ENCODE measurements around the gene IGDCC3. TPM values are rescaled to one million over a fixed set of nuclear protein-coding genes. Genes with fewer than 3 reads are reported as not detected.

Gene IGDCC3
- total RNA-seq, 4 donors from 2014 or later = 0.82 to 5.5 TPM; not detected in 2

DNA sequence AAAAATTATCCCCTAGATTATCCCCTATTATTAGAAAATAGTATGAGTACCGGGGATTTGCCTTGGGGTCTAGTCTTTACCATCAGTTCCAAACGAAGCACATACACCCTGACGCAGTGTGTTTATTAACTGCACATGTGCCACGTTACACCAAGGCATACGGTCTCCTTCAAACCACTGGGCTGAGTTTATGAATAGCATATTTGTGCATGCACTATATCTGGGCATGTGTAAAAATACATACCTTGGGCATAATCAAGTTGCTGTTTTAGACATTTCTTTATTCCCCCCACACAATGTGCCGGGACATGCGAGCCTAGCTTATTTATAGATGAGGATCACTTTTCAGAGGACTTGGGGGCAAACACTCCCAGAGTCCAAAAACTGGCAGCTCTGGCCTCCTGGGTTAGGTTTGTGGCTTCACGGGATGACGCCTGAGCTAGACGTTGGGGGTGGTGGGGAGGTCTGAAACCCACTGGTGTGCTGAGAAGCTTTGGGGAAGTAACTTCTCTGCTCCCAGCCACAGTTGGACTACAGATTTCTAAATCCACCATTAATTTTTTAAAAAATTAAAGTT is 28.7 kb upstream of the IGDCC3 start:
- no peak for DNase-seq
- Histone ChIP-seq H3K36me3 (no peaks in the 10 kb centered on the region), H3K9me3 (no peaks in the 10 kb centered on the region), H3K4me3 (no peak overlapping the region), H3K4me1 (no peaks in the 10 kb centered on the region), H3K27ac (no peak overlapping the region), H3K27me3 (no peaks in the 10 kb centered on the region)
- intact Hi-C loops (cut with DNase I; ENCODE audit: low total_unique reads) = no loop called here
- TF ChIP-seq, protein P1, sequence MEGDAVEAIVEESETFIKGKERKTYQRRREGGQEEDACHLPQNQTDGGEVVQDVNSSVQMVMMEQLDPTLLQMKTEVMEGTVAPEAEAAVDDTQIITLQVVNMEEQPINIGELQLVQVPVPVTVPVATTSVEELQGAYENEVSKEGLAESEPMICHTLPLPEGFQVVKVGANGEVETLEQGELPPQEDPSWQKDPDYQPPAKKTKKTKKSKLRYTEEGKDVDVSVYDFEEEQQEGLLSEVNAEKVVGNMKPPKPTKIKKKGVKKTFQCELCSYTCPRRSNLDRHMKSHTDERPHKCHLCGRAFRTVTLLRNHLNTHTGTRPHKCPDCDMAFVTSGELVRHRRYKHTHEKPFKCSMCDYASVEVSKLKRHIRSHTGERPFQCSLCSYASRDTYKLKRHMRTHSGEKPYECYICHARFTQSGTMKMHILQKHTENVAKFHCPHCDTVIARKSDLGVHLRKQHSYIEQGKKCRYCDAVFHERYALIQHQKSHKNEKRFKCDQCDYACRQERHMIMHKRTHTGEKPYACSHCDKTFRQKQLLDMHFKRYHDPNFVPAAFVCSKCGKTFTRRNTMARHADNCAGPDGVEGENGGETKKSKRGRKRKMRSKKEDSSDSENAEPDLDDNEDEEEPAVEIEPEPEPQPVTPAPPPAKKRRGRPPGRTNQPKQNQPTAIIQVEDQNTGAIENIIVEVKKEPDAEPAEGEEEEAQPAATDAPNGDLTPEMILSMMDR (IDR thresholded peaks at IDR 0.05) = no peak
- TF ChIP-seq POLR2A (IDR thresholded peaks at IDR 0.05) = no peak

DNA sequence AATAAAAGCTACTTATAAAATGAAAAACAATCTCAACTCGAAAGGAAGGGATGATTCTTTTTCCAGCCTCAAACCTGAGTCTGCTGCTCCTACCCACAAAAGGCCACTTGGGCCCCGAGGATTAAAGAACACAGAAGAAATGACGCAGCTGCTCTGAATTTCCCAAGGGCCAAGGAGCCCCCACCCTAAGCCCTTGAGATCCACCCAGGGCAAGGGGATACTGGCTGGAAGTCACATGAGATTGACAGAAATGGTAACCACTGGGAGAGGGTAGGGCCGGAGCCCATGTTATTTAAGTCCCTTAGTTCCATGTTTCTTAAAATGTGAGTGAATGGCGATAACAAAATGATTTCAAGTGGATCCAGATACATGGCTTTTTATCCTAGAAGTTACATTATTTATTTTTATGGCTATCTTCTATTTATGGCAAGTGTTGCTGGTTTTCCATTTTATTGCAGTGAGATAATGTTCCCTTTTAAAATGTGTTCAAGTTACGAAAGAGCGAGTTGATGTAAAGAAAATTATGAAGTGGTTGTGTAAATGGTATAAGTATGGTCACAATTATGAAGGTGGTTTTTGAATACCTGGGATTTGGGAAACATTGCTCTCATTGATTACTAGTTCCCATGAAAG is 28.1 kb upstream of the IGDCC3 start:
- Histone ChIP-seq H3K27ac (peak overlapping the region in 1 of 2 donors; percentile 4), H3K4me3 (no peak overlapping the region), H3K9me3 (no peaks in the 10 kb centered on the region), H3K36me3 (no peaks in the 10 kb centered on the region), H3K4me1 (peaks cover 0 to 4% of the 10 kb centered on the region in 2 donors), H3K27me3 (no peaks in the 10 kb centered on the region)
- TF ChIP-seq, protein P1 (IDR thresholded peaks at IDR 0.05) = no peak
- no peak for TF ChIP-seq POLR2A (IDR thresholded peaks at IDR 0.05)
- no peak for DNase-seq
- intact Hi-C loops (cut with DNase I; ENCODE audit: low total_unique reads) = no loop called here

DNA sequence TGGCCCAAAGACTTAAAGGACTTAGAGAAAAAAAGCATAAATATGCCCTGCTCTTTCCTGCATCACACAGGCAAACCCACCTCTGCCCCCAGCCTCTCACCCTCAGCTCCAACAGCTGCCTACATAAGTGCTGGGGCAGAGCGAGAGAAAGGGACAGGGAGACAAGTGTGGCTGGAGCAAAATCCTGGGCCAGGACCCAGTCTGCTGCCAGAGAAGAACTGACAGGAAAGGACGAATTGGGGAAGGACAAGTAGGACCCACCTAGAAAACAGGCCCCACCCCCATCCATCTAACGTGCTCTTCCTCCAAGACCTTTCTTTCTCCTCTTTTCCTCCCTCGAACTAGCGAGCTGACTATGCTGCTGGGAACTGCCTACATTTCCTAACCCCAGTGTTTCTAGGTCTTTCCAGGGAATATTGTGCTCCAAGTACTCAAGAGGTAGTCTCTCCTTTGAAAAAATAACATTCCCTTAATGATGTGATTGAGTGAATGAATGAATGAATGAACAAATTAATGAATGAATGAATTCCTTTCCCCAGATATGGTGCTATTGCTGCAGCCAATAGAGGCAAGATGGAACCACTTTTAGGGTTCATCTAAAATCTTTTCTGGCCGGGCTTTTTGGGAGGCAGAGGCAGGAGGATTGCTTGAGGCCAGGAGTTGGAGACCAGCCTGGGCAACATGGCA is 26.5 kb upstream of the IGDCC3 start:
- no peaks in the 10 kb centered on the region for H3K36me3 ChIP-seq
- peaks cover 0 to 4% of the 10 kb centered on the region in 2 donors for H3K4me1 ChIP-seq
- H3K4me3 ChIP-seq = no peak overlapping the region
- TF ChIP-seq, protein P1 (IDR thresholded peaks at IDR 0.05) = no peak
- TF ChIP-seq POLR2A (IDR thresholded peaks at IDR 0.05) = no peak
- no peak overlapping the region for H3K27ac ChIP-seq
- DNase-seq = no peak
- intact Hi-C loops (cut with DNase I; ENCODE audit: low total_unique reads) = no loop called here
- H3K9me3 ChIP-seq = no peaks in the 10 kb centered on the region
- no peaks in the 10 kb centered on the region for H3K27me3 ChIP-seq

DNA sequence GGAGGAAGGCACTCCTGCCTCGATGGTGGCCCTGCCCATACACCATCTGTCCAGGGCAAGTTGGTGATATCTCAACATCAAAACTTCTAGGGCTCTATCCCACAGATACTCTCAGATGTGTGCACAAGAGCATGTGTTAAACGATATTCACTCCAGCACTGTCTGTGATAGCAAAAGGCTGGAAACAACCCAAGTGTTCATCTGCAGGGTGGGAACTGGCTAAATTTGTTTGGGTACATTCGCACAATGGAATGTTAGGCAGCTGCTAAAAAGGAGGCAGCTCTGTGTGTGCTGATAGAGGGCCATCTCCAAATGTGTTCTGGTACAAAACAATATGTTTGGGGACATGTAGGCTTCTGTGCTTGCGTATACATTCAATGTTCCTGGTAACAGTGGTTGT is 25.2 kb upstream of the IGDCC3 start:
- no peak for DNase-seq
- no peaks in the 10 kb centered on the region for H3K27me3 ChIP-seq
- intact Hi-C loops (cut with DNase I; ENCODE audit: low total_unique reads) = no loop called here
- TF ChIP-seq, protein P1 (IDR thresholded peaks at IDR 0.05) = no peak
- TF ChIP-seq POLR2A (IDR thresholded peaks at IDR 0.05) = no peak
- no peak overlapping the region for H3K4me3 ChIP-seq
- H3K4me1 ChIP-seq = peaks cover 0 to 4% of the 10 kb centered on the region in 2 donors
- no peak overlapping the region for H3K27ac ChIP-seq
- H3K9me3 ChIP-seq = no peaks in the 10 kb centered on the region
- H3K36me3 ChIP-seq = no peaks in the 10 kb centered on the region

DNA sequence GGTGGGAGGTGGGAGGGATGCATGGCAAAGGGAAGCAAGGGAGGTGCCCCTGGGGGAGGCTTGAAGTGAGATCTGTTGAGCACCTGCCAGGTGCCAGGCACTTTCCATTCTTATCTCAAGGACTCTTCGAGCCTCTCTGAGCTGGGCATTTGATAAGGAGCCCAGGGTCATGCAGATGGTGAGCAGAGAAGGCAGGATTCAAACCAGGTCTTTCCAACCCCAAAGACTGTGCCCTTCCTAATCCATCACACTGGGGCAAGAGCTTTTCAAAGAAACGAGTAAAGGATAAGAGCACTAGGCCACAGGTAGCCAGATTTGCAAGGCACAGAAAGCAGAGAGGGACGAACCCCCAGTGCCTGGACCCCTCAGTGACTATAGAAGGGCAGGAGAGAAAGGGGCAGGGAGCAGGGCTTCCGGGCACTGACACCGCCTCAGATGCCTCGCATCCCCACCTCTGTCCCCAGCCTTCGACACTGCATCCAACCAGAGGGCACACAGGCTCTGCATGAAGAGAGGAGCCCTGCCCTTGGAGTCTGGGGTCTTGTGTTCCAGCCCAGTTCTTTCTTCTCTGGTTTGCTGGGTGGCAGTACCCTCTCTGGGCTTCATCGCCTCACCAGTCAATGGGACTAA is 23.9 kb upstream of the IGDCC3 start:
- Histone ChIP-seq H3K27me3 (no peaks in the 10 kb centered on the region), H3K27ac (no peak overlapping the region), H3K9me3 (no peaks in the 10 kb centered on the region), H3K4me3 (no peak overlapping the region), H3K4me1 (peaks cover 0 to 4% of the 10 kb centered on the region in 2 donors), H3K36me3 (no peaks in the 10 kb centered on the region)
- DNase-seq = no peak
- no peak for TF ChIP-seq POLR2A (IDR thresholded peaks at IDR 0.05)
- TF ChIP-seq, protein P1 (IDR thresholded peaks at IDR 0.05) = no peak
- intact Hi-C loops (cut with DNase I; ENCODE audit: low total_unique reads) = no loop called here

All from uterus (tissue), 4 donors.